ENCODE data around the gene FKBP15.
"Not testable (repeated sequence)": the region's sequence is repeated elsewhere in the genome, so short reads cannot be mapped to it uniquely, and the experiment has no call there.

The FKBP15 gene

GRCh38 chr9:113221003-113221799 is at the start of gene FKBP15, which contains the start of gene SLC31A1:
Gene FKBP15 (minus strand): TSS chr9:113221277. CDS start chr9:113221243, 34 bp downstream.
Gene SLC31A1 (plus strand): TSS chr9:113221544. CDS start chr9:113256149, 34,605 bp downstream.
- in situ Hi-C loops (cut with MboI; ENCODE audit: low sequenced_read_pairs) = no loop called here

GRCh38 chr9:113269871-113270270 is 48.8 kb upstream of the FKBP15 start:
- in situ Hi-C loops (cut with MboI; ENCODE audit: low sequenced_read_pairs) = no loop called here

GRCh38 chr9:113269355-113269754 is 48.3 kb upstream of the FKBP15 start:
- in situ Hi-C loops (cut with MboI; ENCODE audit: low sequenced_read_pairs) = no loop called here

GRCh38 chr9:113267911-113268566 is 47.0 kb upstream of the FKBP15 start:
- in situ Hi-C loops (cut with MboI; ENCODE audit: low sequenced_read_pairs) = no loop called here

GRCh38 chr9:113266174-113266573 is 45.1 kb upstream of the FKBP15 start:
- in situ Hi-C loops (cut with MboI; ENCODE audit: low sequenced_read_pairs) = no loop called here

GRCh38 chr9:113261917-113262671 is 41.0 kb upstream of the FKBP15 start:
- in situ Hi-C loops (cut with MboI; ENCODE audit: low sequenced_read_pairs) = no loop called here

- in situ Hi-C loops (cut with MboI; ENCODE audit: low sequenced_read_pairs) = no loop called here
These were observed 37.2 kb upstream of the FKBP15 start for GRCh38 chr9:113258282-113258681.

- in situ Hi-C loops (cut with MboI; ENCODE audit: low sequenced_read_pairs) = no loop called here
These were observed 36.8 kb upstream of the FKBP15 start for GRCh38 chr9:113257863-113258262.

- in situ Hi-C loops (cut with MboI; ENCODE audit: low sequenced_read_pairs) = no loop called here
These were observed 34.4 kb upstream of the FKBP15 start for GRCh38 chr9:113255438-113255837.

GRCh38 chr9:113254991-113255390 is 33.9 kb upstream of the FKBP15 start:
- in situ Hi-C loops (cut with MboI; ENCODE audit: low sequenced_read_pairs) = no loop called here

- in situ Hi-C loops (cut with MboI; ENCODE audit: low sequenced_read_pairs) = no loop called here
These were observed 29.7 kb upstream of the FKBP15 start for GRCh38 chr9:113250807-113251206.

- in situ Hi-C loops (cut with MboI; ENCODE audit: low sequenced_read_pairs) = not testable (repeated sequence)
These were observed 28.6 kb upstream of the FKBP15 start for GRCh38 chr9:113249661-113250060.

GRCh38 chr9:113247640-113248039 is 26.6 kb upstream of the FKBP15 start:
- in situ Hi-C loops (cut with MboI; ENCODE audit: low sequenced_read_pairs) = no loop called here

GRCh38 chr9:113246928-113247327 is 25.9 kb upstream of the FKBP15 start:
- in situ Hi-C loops (cut with MboI; ENCODE audit: low sequenced_read_pairs) = no loop called here

GRCh38 chr9:113245894-113246293 is 24.8 kb upstream of the FKBP15 start:
- in situ Hi-C loops (cut with MboI; ENCODE audit: low sequenced_read_pairs) = no loop called here

GRCh38 chr9:113244556-113244955 is 23.5 kb upstream of the FKBP15 start:
- in situ Hi-C loops (cut with MboI; ENCODE audit: low sequenced_read_pairs) = no loop called here

GRCh38 chr9:113241161-113241560 is 20.1 kb upstream of the FKBP15 start:
- in situ Hi-C loops (cut with MboI; ENCODE audit: low sequenced_read_pairs) = no loop called here

- in situ Hi-C loops (cut with MboI; ENCODE audit: low sequenced_read_pairs) = no loop called here
These were observed 17.8 kb upstream of the FKBP15 start for GRCh38 chr9:113238859-113239232.

GRCh38 chr9:113238202-113238858 is 17.3 kb upstream of the FKBP15 start:
- in situ Hi-C loops (cut with MboI; ENCODE audit: low sequenced_read_pairs) = no loop called here

GRCh38 chr9:113237026-113237425 is 15.9 kb upstream of the FKBP15 start:
- in situ Hi-C loops (cut with MboI; ENCODE audit: low sequenced_read_pairs) = no loop called here

GRCh38 chr9:113235701-113236255 is 14.7 kb upstream of the FKBP15 start:
- in situ Hi-C loops (cut with MboI; ENCODE audit: low sequenced_read_pairs) = not testable (repeated sequence)

Data from HL-60/S4 treated with retinoic acid at 250 ng/mL for 4 days and 3 days (cell line).